HepG2 (cell line): ENCODE data around the gene ATP11C. TPM values are rescaled to one million over a fixed set of nuclear protein-coding genes. Genes with fewer than 3 reads are reported as not detected.

Experiments used
- ATAC-seq: fragments of 200-7000 bp; cut with Tn5 transposase; 3 replicates; pipeline ENCODE4 v1.9.1; 2020; ENCODE audit warnings: mild to moderate bottlenecking, moderate library complexity
- BruUV-seq: library from RNA; stranded (reverse); fragments of 400-500 nt; replicated peaks from 2 replicates; lab custom pipeline; 2021; lab: Mats Ljungman, UMichigan
- CTCF ChIA-PET: fragments of 300-600 bp; formaldehyde crosslinking; extraction: SDS; loops from one replicate; lab custom pipeline; 2021; ENCODE audit warnings: low total read pairs, inconsistent platforms, low intra/inter-chr PET ratio; lab: Yijun Ruan, JAX
- POLR2A ChIA-PET: fragments of 350-600 bp; sonication (Branson Sonifier 250); formaldehyde crosslinking; loops from one replicate; lab custom pipeline; 2020; ENCODE audit warnings: antibody characterized with exemption, inconsistent platforms; lab: Yijun Ruan, JAX
- DNase-seq: peaks from one replicate; pipeline ENCODE4 v3.0.0-alpha.2; 2015; ENCODE audit warnings: low spot score
- FAIRE-seq: peaks from 3 replicates; lab custom pipeline; 2011; peaks lifted over from hg19 to GRCh38; lab: Jason Lieb, UNC
- H2AFZ ChIP-seq: one replicate; pipeline ENCODE4 v1.6.1; 2011; ENCODE audit warnings: low read length, inconsistent platforms
- H3K27ac ChIP-seq: fragments of 300-600 bp; 3 replicates; pipeline ENCODE4 v1.8.0; 2011; ENCODE audit warnings: mixed run types, mild to moderate bottlenecking, mixed read lengths, low read length, inconsistent platforms; ENCODE audit not compliant: insufficient read depth; ENCODE audit errors: extremely low read length
- H3K27me3 ChIP-seq, 2 experiments: fragments of 200-600 bp in 1 of 2; 2 replicates in 1 of 2; 3 replicates in 1 of 2; pipeline versions ENCODE4 v1.6.0 to v1.8.0; 2011; ENCODE audit warnings: low read length in 2 of 2, mild to moderate bottlenecking in 2 of 2, moderate library complexity in 2 of 2, inconsistent platforms in 1 of 2; ENCODE audit not compliant: insufficient read depth in 2 of 2, control insufficient read depth in 1 of 2
- H3K36me3 ChIP-seq, 2 experiments: fragments of 200-600 bp in 1 of 2; replicated peaks in 1 of 2; 2 replicates in 1 of 2; 3 replicates in 1 of 2; pipeline versions ENCODE4 v1.5.1 to v1.8.0; 2011; ENCODE audit warnings: low read length in 2 of 2, inconsistent platforms in 1 of 2; ENCODE audit not compliant: insufficient read depth in 2 of 2, control insufficient read depth in 1 of 2
- H3K4me1 ChIP-seq: 2 replicates; pipeline ENCODE4 v1.5.1; 2012; ENCODE audit warnings: low read length, inconsistent platforms; ENCODE audit not compliant: insufficient read depth
- H3K4me2 ChIP-seq: 2 replicates; pipeline ENCODE4 v1.6.0; 2011; ENCODE audit warnings: low read depth, low read length, inconsistent platforms
- H3K4me3 ChIP-seq, 3 experiments: fragments of 200-600 bp in 1 of 3; sonication (generic), shearing (Covaris generic) in 1 of 3; replicated peaks in 1 of 3; 2 replicates each; pipeline ENCODE4 v1.5.1; 2011 to 2016; ENCODE audit warnings: low read length in 3 of 3, inconsistent platforms in 2 of 3, low read depth in 2 of 3, mild to moderate bottlenecking in 2 of 3, control low read depth in 1 of 3, mixed read lengths in 1 of 3; ENCODE audit not compliant: insufficient read depth in 1 of 3
- H3K79me2 ChIP-seq: one replicate; pipeline ENCODE4 v1.6.1; 2011; ENCODE audit warnings: low read length, inconsistent platforms; ENCODE audit not compliant: insufficient read depth
- H3K9ac ChIP-seq: 2 replicates; pipeline ENCODE4 v1.6.0; 2011; ENCODE audit warnings: mild to moderate bottlenecking, low read depth, low read length, inconsistent platforms; ENCODE audit not compliant: insufficient read depth
- H3K9me3 ChIP-seq: 2 replicates; pipeline ENCODE4 v1.5.1; 2012; ENCODE audit warnings: mild to moderate bottlenecking, low read length
- H4K20me1 ChIP-seq: 2 replicates; pipeline ENCODE4 v1.6.0; 2011; ENCODE audit warnings: inconsistent platforms, mild to moderate bottlenecking, low read length, moderate library complexity; ENCODE audit not compliant: insufficient read depth
- HOXA3 ChIP-seq: sonication (generic); formaldehyde crosslinking; IDR thresholded peaks from 2 replicates; pipeline ENCODE4 v1.5.0; 2020; ENCODE audit warnings: missing genetic modification reagents
- KMT2B ChIP-seq: IDR thresholded peaks from 2 replicates; pipeline ENCODE4 v1.6.1; 2016; ENCODE audit warnings: missing genetic modification reagents, missing compliant biosample characterization
- LBX2 ChIP-seq: sonication (generic); formaldehyde crosslinking; IDR thresholded peaks from 2 replicates; pipeline ENCODE4 v1.5.0; 2020; ENCODE audit warnings: missing genetic modification reagents, mild to moderate bottlenecking, borderline replicate concordance
- PATZ1 ChIP-seq: sonication (generic); formaldehyde crosslinking; IDR thresholded peaks from 2 replicates; pipeline ENCODE4 v1.4.0; 2020; ENCODE audit warnings: missing genetic modification reagents
- RBAK ChIP-seq: sonication (generic); formaldehyde crosslinking; IDR thresholded peaks from 2 replicates; pipeline ENCODE4 v1.5.1; 2020; ENCODE audit warnings: mild to moderate bottlenecking, missing genetic modification reagents
- ZBTB46 ChIP-seq: sonication (generic); formaldehyde crosslinking; IDR thresholded peaks from 2 replicates; pipeline ENCODE4 v1.4.0; 2020; ENCODE audit warnings: mild to moderate bottlenecking, missing genetic modification reagents, borderline replicate concordance
- ZNF281 ChIP-seq: sonication (generic); formaldehyde crosslinking; IDR thresholded peaks from 2 replicates; pipeline ENCODE4 v1.4.0; 2020; ENCODE audit warnings: missing genetic modification reagents, borderline replicate concordance
- WGBS: methylation state at CpG from one replicate; pipeline ENCODE4 v1.1.6; 2017; ENCODE audit warnings: low lambda C conversion rate; 5-methylcytosine and 5-hydroxymethylcytosine counted together
- in situ Hi-C: cut with HindIII; loops from 2 replicates; pipeline ENCODE4 v1.10.0; 2017; ENCODE audit warnings: low pct_unique_long_range_greater_than_20kb; ENCODE audit not compliant: extremely low pct_ligation_motif_present
- intact Hi-C: fragments of 100-400 bp; cut with micrococcal nuclease; formaldehyde crosslinking; loops from one replicate; pipeline ENCODE4 v1.10.0; 2022; ENCODE audit not compliant: unreplicated experiment
- polyA plus RNA-seq, 8 experiments: library from polyadenylated mRNA; depleted of rRNA in 3 of 8; stranded (reverse) in 7 of 8; unstranded in 1 of 8; fragments of >200 nt; fragmentation: Illumina TruSeq in 4 of 8; extraction: Trizol in 4 of 8; gene quantifications; 2 replicates each; pipeline versions ENCODE4 v1.2.1 to v1.2.3, GENCODE V29; 2011 to 2016; ENCODE audit warnings: low read depth in 4 of 8, missing spikeins in 1 of 8, mixed read lengths in 1 of 8; ENCODE audit not compliant: insufficient read depth in 1 of 8
- total RNA-seq, 5 experiments: library from RNA; depleted of rRNA; stranded (reverse); fragments of >200 nt; fragmentation: Illumina TruSeq; extraction: Trizol; gene quantifications; 2 replicates each; pipeline ENCODE4 v1.2.3, GENCODE V29; 2016; ENCODE audit warnings: low read depth in 1 of 5

The ATP11C gene
- total and polyA plus RNA-seq, 2 of the 13 experiments (the other 11 are each of a cell fraction or from before 2014, with no cell fraction given) = 8.5 to 16.9 TPM

GRCh38 chrX:139883984-139884383 lies 48.9 kb downstream of the ATP11C start:
- no peak for DNase-seq
- H3K79me2 ChIP-seq = no peaks in the 10 kb centered on the region
- FAIRE-seq = peak; percentile 28
- H3K9me3 ChIP-seq = no peaks in the 10 kb centered on the region
- intact Hi-C loops (no loop called here), in situ Hi-C loops (no loop called here)
- H3K27ac ChIP-seq = no peak overlapping the region
- no peak overlapping the region for H3K4me2 ChIP-seq
- no peak overlapping the region for H2AFZ ChIP-seq
- H3K9ac ChIP-seq = no peak overlapping the region
- CTCF ChIA-PET = no interaction called here
- H3K27me3 ChIP-seq = no peaks in the 10 kb centered on the region
- BruUV-seq = no TSS peak
- WGBS = 100% methylated on average over 1 of the region's 1 CpG
- H3K4me1 ChIP-seq = no peaks in the 10 kb centered on the region
- no peak for ATAC-seq
- TF ChIP-seq RBAK (no peak), LBX2 (CRISPR knock-in tag) (no peak), ZNF281 (CRISPR knock-in tag) (no peak), KMT2B (CRISPR knock-in tag) (no peak), PATZ1 (CRISPR knock-in tag) (no peak), ZBTB46 (CRISPR knock-in tag) (no peak), HOXA3 (CRISPR knock-in tag) (no peak)
- TF ChIP-seq, all 625 proteins: peak for 0
- H4K20me1 ChIP-seq = no peaks in the 10 kb centered on the region
- H3K36me3 ChIP-seq = no peaks in the 10 kb centered on the region
- POLR2A ChIA-PET = no interaction called here
- no peak overlapping the region for H3K4me3 ChIP-seq
